Heart right ventricle (tissue), 16 donors: Measurements from ENCODE around the gene LRP1B. TPM values are rescaled to one million over a fixed set of nuclear protein-coding genes. Genes with fewer than 3 reads are reported as not detected.

Source experiments
- ATAC-seq, 8 donors: fragments of 200-7000 bp; cut with Tn5 transposase; one replicate each; pipeline ENCODE4 v1.9.1; 2020; ENCODE audit warnings: mild to moderate bottlenecking in 8 of 8, moderate library complexity in 8 of 8, moderate number of reproducible peaks in 1 of 8
- DNase-seq, 2 donors: peaks; one replicate each; pipeline ENCODE4 v3.0.0-alpha.2; 2020
- H3K27ac ChIP-seq, 10 donors: fragments of 200-600 bp; sonication (generic) in 2 of 10; one replicate each; pipeline versions ENCODE4 v1.5.0 to v1.8.0; 2020 to 2022; ENCODE audit warnings: mild to moderate bottlenecking in 3 of 10
- H3K27me3 ChIP-seq, 7 donors: fragments of 200-600 bp; one replicate each; pipeline ENCODE4 v1.8.0; 2021 to 2022; ENCODE audit warnings: mild to moderate bottlenecking in 2 of 7
- H3K36me3 ChIP-seq, 9 donors: fragments of 200-600 bp; sonication (generic) in 1 of 9; one replicate each; pipeline versions ENCODE4 v1.5.0 to v1.8.0; 2020 to 2022; ENCODE audit warnings: mild to moderate bottlenecking in 2 of 9
- H3K4me1 ChIP-seq, 9 donors: fragments of 200-600 bp; sonication (generic) in 1 of 9; one replicate each; pipeline versions ENCODE4 v1.5.0 to v1.8.0; 2020 to 2022; ENCODE audit warnings: mild to moderate bottlenecking in 4 of 9
- H3K4me3 ChIP-seq, 10 donors: fragments of 200-600 bp; sonication (generic) in 2 of 10; one replicate each; pipeline versions ENCODE4 v1.5.0 to v1.8.0; 2020 to 2022; ENCODE audit warnings: mild to moderate bottlenecking in 7 of 10, moderate library complexity in 2 of 10
- H3K9me3 ChIP-seq, 11 donors: fragments of 200-600 bp in 10 of 11; sonication (generic) in 2 of 11; one replicate each; pipeline versions ENCODE4 v1.5.0 to v1.8.0; 2013 to 2022; ENCODE audit warnings: mild to moderate bottlenecking in 2 of 11, control low read depth in 1 of 11, moderate library complexity in 1 of 11
- WGBS, 2 donors: extraction: QIAGEN DNeasy Blood & Tissue Kit; methylation state at CpG; one replicate each; pipeline ENCODE4 v1.1.7; 2013; ENCODE audit warnings: inconsistent platforms in 1 of 2; 5-methylcytosine and 5-hydroxymethylcytosine counted together
- intact Hi-C, 10 donors: fragments of 100-400 bp; cut with DNase I; formaldehyde crosslinking; loops; one replicate each; pipeline versions ENCODE4 v1.11.1 to v1.14.2; 2022
- polyA plus RNA-seq, 2 donors: library from polyadenylated mRNA; stranded (reverse); fragments of 200-250 nt; gene quantifications; one replicate each; pipeline ENCODE4 v1.2.3, GENCODE V29; 2013
- total RNA-seq, 10 donors: library from RNA; stranded (reverse); fragmentation: NEBNext Ultra II Directional in 3 of 10; extraction: Animal tissue kit (Norgen Biotek cat#: 25700) in 3 of 10; gene quantifications; one replicate each; pipeline versions ENCODE4 v1.2.1 to v1.2.4, GENCODE V29; 2021 to 2023
- TF ChIP-seq, protein P1 (sequence below), 9 donors: fragments of 200-600 bp; sonication (generic) in 2 of 9; IDR thresholded peaks; one replicate each; pipeline versions ENCODE4 v1.5.0 to v1.8.0; 2021 to 2022; ENCODE audit warnings: antibody characterized with exemption in 9 of 9, mild to moderate bottlenecking in 5 of 9, moderate library complexity in 1 of 9
- donor health status: Arrhythmogenic right ventricular cardiomyopathy.
- donor health status: ischemic (EF 13 %, LVEDD 7.1; RV severe dilation, severe dysfunction).
- donor health status: healthy with polysubstance abuse.
- donor health status: DM: no; HTN: yes; CAD: no.
- donor health status: DM: no; HTN: no; CAD: no.
- donor health status: ischemic (EF 25% LVEDD 6.9; RV normal size, moderate dysfunction).
- donor health status: ischemic (EF 25% LVEDD 5.7; RV mildly dilated, moderate dysfunction).
- donor health status: healthy.
- donor health status: DM: yes; HTN: yes; CAD: no.
- donor health status: Ischemic cardiomyopathy.
- donor health status: ischemic (EF 35%, LVEDD 5.7; RV mildly dilated, moderate dysfunction).
- donor health status: nonischemic (EF 11% LVEDD 7.7; RV severe dilation, severe dysfunction).
- donor health status: DM: yes; HTN: yes; CAD: no.
- donor health status: PGD.
- donor health status: ischemic (EF 29% LVEDD 5.4; RV normal size, mild dysfunction).
- donor health status: nonischemic (EF 23%, LVEDD 6.1; RV moderate dilation, normal function).

LRP1B gene
- total and polyA plus RNA-seq, 12 donors: 0.02 to 0.27 (median 0.14) TPM; not detected in 1

DNA sequence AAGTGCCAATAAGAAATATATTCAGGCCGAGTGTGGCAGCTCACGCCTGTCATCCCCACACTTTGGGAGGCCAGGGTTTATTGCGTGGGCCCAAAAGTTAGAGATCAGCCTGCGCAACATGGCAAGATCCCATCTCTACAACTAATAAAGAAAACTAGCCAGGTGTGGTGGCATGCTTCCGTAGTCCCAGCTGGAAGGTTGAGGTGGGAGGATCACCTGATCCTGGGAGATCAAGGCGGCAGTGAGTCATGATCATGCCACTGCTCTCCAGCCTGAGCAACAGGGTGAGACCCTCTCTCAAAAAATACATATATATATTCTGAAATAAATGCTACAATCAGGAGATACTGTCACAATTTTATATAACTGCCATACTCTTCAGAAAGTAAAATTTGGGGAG is 1745.9 kb downstream of the LRP1B start:
- H3K27ac ChIP-seq: no peak overlapping the region
- TF ChIP-seq, protein P1, sequence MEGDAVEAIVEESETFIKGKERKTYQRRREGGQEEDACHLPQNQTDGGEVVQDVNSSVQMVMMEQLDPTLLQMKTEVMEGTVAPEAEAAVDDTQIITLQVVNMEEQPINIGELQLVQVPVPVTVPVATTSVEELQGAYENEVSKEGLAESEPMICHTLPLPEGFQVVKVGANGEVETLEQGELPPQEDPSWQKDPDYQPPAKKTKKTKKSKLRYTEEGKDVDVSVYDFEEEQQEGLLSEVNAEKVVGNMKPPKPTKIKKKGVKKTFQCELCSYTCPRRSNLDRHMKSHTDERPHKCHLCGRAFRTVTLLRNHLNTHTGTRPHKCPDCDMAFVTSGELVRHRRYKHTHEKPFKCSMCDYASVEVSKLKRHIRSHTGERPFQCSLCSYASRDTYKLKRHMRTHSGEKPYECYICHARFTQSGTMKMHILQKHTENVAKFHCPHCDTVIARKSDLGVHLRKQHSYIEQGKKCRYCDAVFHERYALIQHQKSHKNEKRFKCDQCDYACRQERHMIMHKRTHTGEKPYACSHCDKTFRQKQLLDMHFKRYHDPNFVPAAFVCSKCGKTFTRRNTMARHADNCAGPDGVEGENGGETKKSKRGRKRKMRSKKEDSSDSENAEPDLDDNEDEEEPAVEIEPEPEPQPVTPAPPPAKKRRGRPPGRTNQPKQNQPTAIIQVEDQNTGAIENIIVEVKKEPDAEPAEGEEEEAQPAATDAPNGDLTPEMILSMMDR (IDR thresholded peaks at IDR 0.05): no peak
- H3K4me1 ChIP-seq: no peaks in the 10 kb centered on the region
- no peaks in the 10 kb centered on the region for H3K36me3 ChIP-seq
- intact Hi-C loops: no loop called here
- no peak for DNase-seq
- no peaks in the 10 kb centered on the region for H3K27me3 ChIP-seq
- ATAC-seq: no peak
- no peaks in the 10 kb centered on the region for H3K9me3 ChIP-seq
- H3K4me3 ChIP-seq: no peak overlapping the region
- WGBS, 2 donors: 90 to 92% methylated on average over 6 of the region's 6 CpGs

DNA sequence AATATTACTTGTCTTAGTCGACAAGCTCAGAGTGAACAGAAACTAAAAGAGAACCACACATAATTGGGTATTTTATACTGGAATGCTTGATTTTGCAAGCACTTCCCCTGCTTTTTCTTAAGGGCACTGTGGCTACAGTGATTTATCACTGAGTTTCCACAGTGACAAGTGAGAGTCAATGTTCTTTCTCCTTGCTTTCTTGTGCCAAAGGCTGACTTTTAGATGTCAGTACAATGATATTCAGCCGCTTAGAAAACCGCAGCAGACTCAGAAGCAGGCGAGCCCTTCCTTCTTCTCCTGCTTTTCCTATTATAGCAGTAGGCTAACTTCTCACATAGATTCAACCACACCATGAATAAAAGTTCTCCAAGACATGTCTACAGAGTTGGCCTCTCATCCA is 1747.0 kb downstream of the LRP1B start:
- Histone ChIP-seq H3K4me3 (no peak overlapping the region), H3K27me3 (no peaks in the 10 kb centered on the region), H3K4me1 (no peaks in the 10 kb centered on the region), H3K36me3 (no peaks in the 10 kb centered on the region), H3K27ac (no peak overlapping the region), H3K9me3 (no peaks in the 10 kb centered on the region)
- intact Hi-C loops: no loop called here
- TF ChIP-seq, protein P1 (IDR thresholded peaks at IDR 0.05): no peak
- DNase-seq (no peak), ATAC-seq (no peak)
- 76 to 82% methylated on average over 4 of the region's 4 CpGs for WGBS, 2 donors

DNA sequence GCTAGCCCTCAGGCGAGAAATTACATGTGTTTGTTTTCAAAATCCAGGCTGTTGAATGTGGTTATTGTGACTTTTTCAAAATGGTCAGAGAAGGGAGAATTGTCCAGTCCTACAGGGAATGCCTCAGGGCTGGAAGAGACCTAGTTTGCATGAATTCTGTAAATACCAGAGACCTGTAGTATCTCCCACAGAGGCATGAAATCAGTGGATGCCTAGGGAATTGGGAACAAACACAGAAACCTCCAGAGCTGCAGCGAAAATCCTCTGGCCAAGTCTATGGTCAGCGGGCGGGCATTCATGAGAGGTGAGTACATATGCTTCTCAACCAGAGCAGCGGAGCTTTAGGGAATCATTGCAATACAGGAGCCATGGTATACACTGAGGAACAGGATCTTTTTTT is 1754.1 kb downstream of the LRP1B start:
- H3K4me1 ChIP-seq: no peaks in the 10 kb centered on the region
- no peak for DNase-seq
- WGBS, 2 donors: 86 to 89% methylated on average over 5 of the region's 5 CpGs
- H3K27me3 ChIP-seq: no peaks in the 10 kb centered on the region
- no peaks in the 10 kb centered on the region for H3K36me3 ChIP-seq
- no peak overlapping the region for H3K4me3 ChIP-seq
- no peak overlapping the region for H3K27ac ChIP-seq
- ATAC-seq: no peak
- intact Hi-C loops: no loop called here
- no peaks in the 10 kb centered on the region for H3K9me3 ChIP-seq
- TF ChIP-seq, protein P1 (IDR thresholded peaks at IDR 0.05): no peak

DNA sequence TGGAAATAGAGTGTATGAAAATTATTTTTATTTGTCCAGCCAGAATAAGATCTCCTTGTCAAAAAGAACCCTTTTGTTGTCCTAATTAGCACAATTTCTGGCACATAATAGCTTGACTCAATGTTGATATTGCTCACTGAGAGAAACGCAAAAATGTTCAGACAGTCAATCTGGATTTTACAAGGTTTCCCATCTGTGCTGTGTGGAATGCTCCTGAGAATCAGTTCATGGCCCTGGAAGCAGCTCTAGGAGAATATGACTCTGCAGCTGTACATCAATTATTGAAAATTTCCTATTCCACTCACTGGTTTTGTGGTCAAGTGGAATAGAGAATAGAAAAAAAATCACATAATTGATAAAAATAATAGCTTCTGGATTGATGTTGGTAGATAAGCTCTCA is 1767.7 kb downstream of the LRP1B start:
- Histone ChIP-seq H3K36me3 (no peaks in the 10 kb centered on the region), H3K9me3 (no peaks in the 10 kb centered on the region), H3K27me3 (no peaks in the 10 kb centered on the region), H3K27ac (no peak overlapping the region), H3K4me3 (no peak overlapping the region), H3K4me1 (no peaks in the 10 kb centered on the region)
- intact Hi-C loops: no loop called here
- TF ChIP-seq, protein P1 (IDR thresholded peaks at IDR 0.05): no peak
- DNase-seq: no peak
- ATAC-seq: no peak
- 66 to 75% methylated on average over 1 of the region's 1 CpG for WGBS, 2 donors

DNA sequence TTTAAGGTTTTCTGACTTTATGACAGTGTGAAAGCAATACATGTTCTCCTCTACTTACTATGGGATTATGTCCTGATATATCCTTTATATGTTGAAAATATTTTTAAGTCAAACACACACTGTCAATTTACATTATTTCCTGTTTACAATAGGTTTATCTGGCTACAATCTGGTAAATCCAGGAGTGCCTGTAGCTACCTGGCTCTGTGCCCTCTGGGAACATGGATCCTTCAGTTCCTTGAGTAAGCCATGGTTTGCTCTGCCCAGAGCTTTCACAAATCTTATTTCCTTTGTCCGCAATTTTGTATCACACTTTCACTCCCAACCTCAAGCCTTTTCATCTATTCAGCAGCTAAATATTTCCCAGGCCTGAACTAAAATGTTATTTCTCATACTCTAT is 1768.5 kb downstream of the LRP1B start:
- intact Hi-C loops: no loop called here
- WGBS, 2 donors: 95 to 98% methylated on average over 1 of the region's 1 CpG

More for the DNA sequence above, 1768.5 kb downstream of the LRP1B start:
- TF ChIP-seq, protein P1 (IDR thresholded peaks at IDR 0.05): no peak
- Histone ChIP-seq H3K4me3 (no peak overlapping the region), H3K4me1 (no peaks in the 10 kb centered on the region), H3K9me3 (no peaks in the 10 kb centered on the region), H3K27me3 (no peaks in the 10 kb centered on the region), H3K27ac (no peak overlapping the region), H3K36me3 (no peaks in the 10 kb centered on the region)
- DNase-seq: no peak
- no peak for ATAC-seq
